Ishikawa (cell line): ENCODE data around the gene TMEM178B.

Experiments used
- CEBPB ChIP-seq: IDR thresholded peaks from 2 replicates; pipeline ENCODE4 v1.6.1; 2012
- CREB1 ChIP-seq: IDR thresholded peaks from 2 replicates; pipeline ENCODE4 v1.6.1; 2012; ENCODE audit warnings: low read depth
- EGR1 ChIP-seq: IDR thresholded peaks from 2 replicates; pipeline ENCODE4 v1.6.1; 2012
- EP300 ChIP-seq: IDR thresholded peaks from 2 replicates; pipeline ENCODE4 v1.6.1; 2012; ENCODE audit warnings: borderline replicate concordance
- FOXM1 ChIP-seq: IDR thresholded peaks from 2 replicates; pipeline ENCODE4 v1.6.1; 2012; ENCODE audit warnings: low read depth, borderline replicate concordance
- MAX ChIP-seq: IDR thresholded peaks from 2 replicates; pipeline ENCODE4 v1.6.1; 2012
- NFIC ChIP-seq: IDR thresholded peaks from 2 replicates; pipeline ENCODE4 v1.6.1; 2012
- RAD21 ChIP-seq: IDR thresholded peaks from 2 replicates; pipeline ENCODE4 v1.6.1; 2012; ENCODE audit warnings: low read depth
- REST ChIP-seq: IDR thresholded peaks from 2 replicates; pipeline ENCODE4 v1.6.1; 2012; ENCODE audit warnings: low read depth, mild to moderate bottlenecking
- TAF1 ChIP-seq: IDR thresholded peaks from 2 replicates; pipeline ENCODE4 v1.6.1; 2012; ENCODE audit warnings: low read depth, mild to moderate bottlenecking
- TCF12 ChIP-seq: IDR thresholded peaks from 2 replicates; pipeline ENCODE4 v1.6.1; 2012; ENCODE audit warnings: low read depth
- TEAD4 ChIP-seq: IDR thresholded peaks from 2 replicates; pipeline ENCODE4 v1.6.1; 2012
- YY1 ChIP-seq: IDR thresholded peaks from 2 replicates; pipeline ENCODE4 v1.6.1; 2012; ENCODE audit warnings: low read depth
- ZBTB7A ChIP-seq: IDR thresholded peaks from 2 replicates; pipeline ENCODE4 v1.6.1; 2012; ENCODE audit warnings: low read depth

GRCh38 chr7:141374425-141374824, 300.6 kb downstream of the TMEM178B start:
- TF ChIP-seq CEBPB (no peak), TAF1 (no peak), YY1 (no peak), REST (no peak), NFIC (no peak), EP300 (no peak), TCF12 (no peak), MAX (no peak), FOXM1 (no peak), ZBTB7A (no peak), RAD21 (no peak), EGR1 (no peak), TEAD4 (no peak), CREB1 (no peak)
